Calu3 (cell line): ENCODE measurements around the gene BIRC7. TPM values are rescaled to one million over a fixed set of nuclear protein-coding genes. Genes with fewer than 3 reads are reported as not detected.

Source experiments
- BruUV-seq: library from RNA; stranded (reverse); fragments of 400-500 nt; replicated peaks from 2 replicates; lab custom pipeline; 2021; lab: Mats Ljungman, UMichigan
- CTCF ChIA-PET: fragments of 300-600 bp; sonication (Branson Sonifier 250); formaldehyde crosslinking; loops from one replicate; lab custom pipeline; 2022; ENCODE audit warnings: antibody characterized with exemption; lab: Charles Lee
- DNase-seq: peaks from one replicate; pipeline ENCODE4 v3.0.0; 2022
- H3K27ac Mint-ChIP-seq: one replicate; pipeline ENCODE4 v1.8.0; 2022; ENCODE audit warnings: mixed read lengths; ENCODE audit not compliant: unreplicated experiment
- H3K27me3 Mint-ChIP-seq: one replicate; pipeline ENCODE4 v1.8.0; 2022; ENCODE audit warnings: mixed read lengths; ENCODE audit not compliant: unreplicated experiment
- H3K36me3 Mint-ChIP-seq: one replicate; pipeline ENCODE4 v1.8.0; 2022; ENCODE audit warnings: mild to moderate bottlenecking, moderate library complexity, mixed read lengths; ENCODE audit not compliant: insufficient read depth, unreplicated experiment
- H3K4me1 Mint-ChIP-seq: one replicate; pipeline ENCODE4 v1.8.0; 2022; ENCODE audit warnings: mild to moderate bottlenecking, low read depth, mixed read lengths; ENCODE audit not compliant: unreplicated experiment
- H3K4me3 Mint-ChIP-seq: one replicate; pipeline ENCODE4 v1.8.0; 2022; ENCODE audit warnings: mild to moderate bottlenecking, low read depth, moderate library complexity, mixed read lengths; ENCODE audit not compliant: unreplicated experiment
- H3K9me3 Mint-ChIP-seq: one replicate; pipeline ENCODE4 v1.8.0; 2022; ENCODE audit warnings: low read depth, mixed read lengths; ENCODE audit not compliant: unreplicated experiment
- CTCF ChIP-seq: fragments of 200-600 bp; IDR thresholded peaks from one replicate; pipeline ENCODE4 v1.8.0; 2022; ENCODE audit warnings: antibody characterized with exemption; ENCODE audit not compliant: unreplicated experiment
- intact Hi-C: fragments of 100-400 bp; cut with micrococcal nuclease; formaldehyde crosslinking; loops from one replicate; pipeline ENCODE4 v1.10.0; 2022; ENCODE audit not compliant: unreplicated experiment
- total RNA-seq: library from RNA; stranded (reverse); gene quantifications from 2 replicates; pipeline ENCODE4 v1.2.3, GENCODE V29; 2022

BIRC7 gene
- total RNA-seq, 1 experiment from 2014 or later = 0.26 TPM

- CTCF ChIA-PET = no interaction called here
- peaks cover 8% of the 10 kb centered on the region for H3K36me3 Mint-ChIP-seq
- no peak for DNase-seq
- H3K27ac Mint-ChIP-seq = no peak overlapping the region
- H3K9me3 Mint-ChIP-seq = no peaks in the 10 kb centered on the region
- no peak overlapping the region for H3K4me3 Mint-ChIP-seq
- TF ChIP-seq CTCF = no peak
- intact Hi-C loops = no loop called here
- H3K4me1 Mint-ChIP-seq = peaks cover 11% of the 10 kb centered on the region
- BruUV-seq = no TSS peak
- peaks cover 37% of the 10 kb centered on the region for H3K27me3 Mint-ChIP-seq
Measured at GRCh38 chr20:63188159-63188442, 47.6 kb upstream of the BIRC7 start.

- H3K4me3 Mint-ChIP-seq = no peak overlapping the region
- CTCF ChIA-PET = no interaction called here
- H3K36me3 Mint-ChIP-seq = peaks cover 8% of the 10 kb centered on the region
- BruUV-seq = no TSS peak
- no peak for DNase-seq
- no peak for TF ChIP-seq CTCF
- no peak overlapping the region for H3K27ac Mint-ChIP-seq
- H3K9me3 Mint-ChIP-seq = no peaks in the 10 kb centered on the region
- peaks cover 11% of the 10 kb centered on the region for H3K4me1 Mint-ChIP-seq
- intact Hi-C loops = no loop called here
- H3K27me3 Mint-ChIP-seq = peaks cover 31% of the 10 kb centered on the region
Measured at GRCh38 chr20:63188641-63189321, 46.9 kb upstream of the BIRC7 start.

- H3K9me3 Mint-ChIP-seq = no peaks in the 10 kb centered on the region
- H3K4me3 Mint-ChIP-seq = no peak overlapping the region
- peaks cover 8% of the 10 kb centered on the region for H3K36me3 Mint-ChIP-seq
- no peak overlapping the region for H3K27ac Mint-ChIP-seq
- peaks cover 26% of the 10 kb centered on the region for H3K27me3 Mint-ChIP-seq
- intact Hi-C loops = no loop called here
- CTCF ChIA-PET = no interaction called here
- no peak for DNase-seq
- no peak for TF ChIP-seq CTCF
- BruUV-seq = no TSS peak
- H3K4me1 Mint-ChIP-seq = peaks cover 11% of the 10 kb centered on the region
Measured at GRCh38 chr20:63189322-63189642, 46.4 kb upstream of the BIRC7 start.

- Mint-ChIP-seq H3K4me3 (no peak overlapping the region), H3K36me3 (peaks cover 13% of the 10 kb centered on the region)
Measured at GRCh38 chr20:63189846-63190559, 45.7 kb upstream of the BIRC7 start.

More at GRCh38 chr20:63189846-63190559, 45.7 kb upstream of the BIRC7 start:
- no peaks in the 10 kb centered on the region for H3K9me3 Mint-ChIP-seq
- DNase-seq = no peak
- H3K27ac Mint-ChIP-seq = no peak overlapping the region
- TF ChIP-seq CTCF = no peak
- intact Hi-C loops = no loop called here
- H3K27me3 Mint-ChIP-seq = peaks cover 23% of the 10 kb centered on the region
- peaks cover 11% of the 10 kb centered on the region for H3K4me1 Mint-ChIP-seq
- CTCF ChIA-PET = no interaction called here
- no TSS peak for BruUV-seq
